Lower leg skin (tissue), 4 donors: ENCODE data around the gene CD300LB. TPM values are rescaled to one million over a fixed set of nuclear protein-coding genes. Genes with fewer than 3 reads are reported as not detected.

Experiments
- DNase-seq, 2 donors: peaks; one replicate each; pipeline ENCODE4 v3.0.0-alpha.2; 2019; ENCODE audit warnings: low spot score in 2 of 2
- H3K4me3 ChIP-seq: fragments of 200-600 bp; sonication (generic); 2 replicates; pipeline ENCODE4 v1.5.1; 2017; ENCODE audit warnings: mild to moderate bottlenecking, low read depth; ENCODE audit not compliant: poor library complexity, severe bottlenecking
- POLR2A ChIP-seq, 2 donors: fragments of 450-650 bp; IDR thresholded peaks; one replicate each; pipeline ENCODE4 v1.6.1; 2016 to 2017; ENCODE audit warnings: antibody characterized with exemption in 2 of 2, mild to moderate bottlenecking in 1 of 2, moderate library complexity in 1 of 2
- WGBS, 2 donors: methylation state at CpG; one replicate each; pipeline ENCODE4 v1.1.5; 2018; 5-methylcytosine and 5-hydroxymethylcytosine counted together
- intact Hi-C: fragments of 100-400 bp; cut with DNase I; formaldehyde crosslinking; loops from one replicate; pipeline ENCODE4 v1.15.0; 2023; ENCODE audit warnings: low total_unique reads
- total RNA-seq, 4 donors: library from RNA; depleted of rRNA; stranded (reverse); fragments of >200 nt; gene quantifications; one replicate each; pipeline ENCODE4 v1.1.0, GENCODE V29; 2016
- TF ChIP-seq, protein P1 (sequence below), 3 donors: fragments of 450-650 bp; IDR thresholded peaks; one replicate each; pipeline ENCODE4 v1.5.1; 2016; ENCODE audit warnings: antibody characterized with exemption in 3 of 3, mild to moderate bottlenecking in 3 of 3, moderate library complexity in 2 of 3

Gene CD300LB
- total RNA-seq, 4 donors from 2014 or later: 0.12 to 1.3 (median 0.55) TPM; not detected in 1

DNA sequence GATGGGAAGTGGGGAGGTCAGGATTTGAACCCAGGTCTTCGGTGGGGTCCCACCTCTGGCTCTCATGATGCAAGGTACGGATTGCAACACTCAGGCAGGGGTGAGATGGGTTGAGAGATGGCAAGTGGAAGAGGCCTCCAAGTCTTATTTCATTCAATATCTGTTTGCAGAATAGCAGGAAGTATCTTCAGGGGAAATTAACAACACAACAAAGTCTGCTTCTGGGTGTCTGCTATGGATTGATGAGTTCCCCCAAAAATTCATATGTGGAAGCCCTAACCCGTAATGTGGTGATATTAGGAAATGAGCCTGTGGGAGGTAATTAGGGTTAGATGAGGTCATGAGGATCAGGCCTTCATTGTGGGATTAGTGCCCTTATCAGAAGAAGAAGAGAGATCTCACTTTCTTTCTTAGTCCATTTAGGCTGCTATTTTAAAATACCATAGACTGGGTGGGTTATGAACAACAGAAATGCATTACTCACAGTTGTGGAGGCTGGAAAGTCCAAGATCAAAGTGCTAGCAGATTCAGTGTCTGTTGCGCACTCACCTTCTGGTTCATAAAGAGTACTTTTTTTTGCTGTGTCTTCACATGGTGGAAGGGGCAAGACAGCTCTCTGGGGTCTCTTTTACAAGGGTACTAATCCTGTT is 40.5 kb upstream of the CD300LB start:
- WGBS, 2 donors: 84 to 90% methylated on average over 4 of the region's 4 CpGs
- intact Hi-C loops: no loop called here
- no peak for TF ChIP-seq POLR2A (IDR thresholded peaks at IDR 0.05)
- TF ChIP-seq, protein P1, sequence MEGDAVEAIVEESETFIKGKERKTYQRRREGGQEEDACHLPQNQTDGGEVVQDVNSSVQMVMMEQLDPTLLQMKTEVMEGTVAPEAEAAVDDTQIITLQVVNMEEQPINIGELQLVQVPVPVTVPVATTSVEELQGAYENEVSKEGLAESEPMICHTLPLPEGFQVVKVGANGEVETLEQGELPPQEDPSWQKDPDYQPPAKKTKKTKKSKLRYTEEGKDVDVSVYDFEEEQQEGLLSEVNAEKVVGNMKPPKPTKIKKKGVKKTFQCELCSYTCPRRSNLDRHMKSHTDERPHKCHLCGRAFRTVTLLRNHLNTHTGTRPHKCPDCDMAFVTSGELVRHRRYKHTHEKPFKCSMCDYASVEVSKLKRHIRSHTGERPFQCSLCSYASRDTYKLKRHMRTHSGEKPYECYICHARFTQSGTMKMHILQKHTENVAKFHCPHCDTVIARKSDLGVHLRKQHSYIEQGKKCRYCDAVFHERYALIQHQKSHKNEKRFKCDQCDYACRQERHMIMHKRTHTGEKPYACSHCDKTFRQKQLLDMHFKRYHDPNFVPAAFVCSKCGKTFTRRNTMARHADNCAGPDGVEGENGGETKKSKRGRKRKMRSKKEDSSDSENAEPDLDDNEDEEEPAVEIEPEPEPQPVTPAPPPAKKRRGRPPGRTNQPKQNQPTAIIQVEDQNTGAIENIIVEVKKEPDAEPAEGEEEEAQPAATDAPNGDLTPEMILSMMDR (IDR thresholded peaks at IDR 0.05): no peak

DNA sequence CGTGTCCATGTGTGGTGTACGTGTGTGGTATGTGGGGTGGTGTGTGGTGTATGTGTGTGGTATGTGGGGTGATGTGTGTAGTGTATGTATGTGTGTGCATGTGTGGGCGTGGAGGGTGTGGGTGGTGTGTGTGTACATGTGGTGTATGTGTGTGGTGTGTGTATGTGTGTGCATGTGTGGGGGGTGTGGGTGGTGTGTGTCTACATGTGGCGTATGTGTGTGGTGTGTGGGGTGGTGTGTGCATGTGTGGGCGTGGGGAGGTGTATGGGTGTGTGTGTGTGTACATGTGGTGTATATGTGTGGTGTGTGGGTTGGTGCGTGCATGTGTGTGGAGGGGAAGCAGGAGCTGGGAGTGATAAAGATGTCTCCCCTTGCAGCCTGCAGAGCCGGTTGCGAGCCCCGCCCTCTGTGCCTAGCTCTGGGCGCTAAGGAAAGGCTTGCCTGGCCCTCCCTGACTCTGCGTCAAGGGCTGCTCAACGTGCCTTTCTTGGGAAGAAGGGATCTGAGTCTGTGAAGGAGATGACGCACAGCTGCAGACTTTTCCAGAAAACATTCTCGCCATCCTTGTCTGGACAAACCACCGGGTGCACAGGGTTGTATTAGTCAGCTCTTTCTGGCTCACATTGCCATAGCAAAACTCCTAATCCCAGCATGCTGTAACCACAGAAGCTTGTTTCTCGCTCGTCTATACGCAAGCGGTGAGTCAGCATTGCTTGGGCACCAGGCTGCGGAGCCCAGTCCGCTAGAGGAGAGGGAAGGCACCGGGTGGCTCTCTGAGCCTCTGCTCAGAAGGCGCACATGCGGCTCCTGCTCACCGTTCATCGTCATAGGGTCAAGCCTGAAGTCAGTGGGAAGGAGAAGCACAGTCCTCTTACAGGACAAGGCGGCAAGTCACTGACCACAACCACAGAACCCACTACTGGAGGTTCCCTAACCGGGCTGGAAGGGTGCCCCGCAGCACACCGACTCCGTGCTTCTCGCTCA is 38.0 kb upstream of the CD300LB start:
- 39 to 56% methylated on average over 28 to 32 of the region's 32 CpGs for WGBS, 2 donors
- no peak overlapping the region for H3K4me3 ChIP-seq
- DNase-seq: peak in 1 of 2 donors; percentile 61
- intact Hi-C loops: no loop called here
- TF ChIP-seq, protein P1 (IDR thresholded peaks at IDR 0.05): peak in 1 of 3 donors; percentile 6
- no peak for TF ChIP-seq POLR2A (IDR thresholded peaks at IDR 0.05)

More for the DNA sequence above, 40.5 kb upstream of the CD300LB start:
- H3K4me3 ChIP-seq: no peak overlapping the region
- no peak for DNase-seq

DNA sequence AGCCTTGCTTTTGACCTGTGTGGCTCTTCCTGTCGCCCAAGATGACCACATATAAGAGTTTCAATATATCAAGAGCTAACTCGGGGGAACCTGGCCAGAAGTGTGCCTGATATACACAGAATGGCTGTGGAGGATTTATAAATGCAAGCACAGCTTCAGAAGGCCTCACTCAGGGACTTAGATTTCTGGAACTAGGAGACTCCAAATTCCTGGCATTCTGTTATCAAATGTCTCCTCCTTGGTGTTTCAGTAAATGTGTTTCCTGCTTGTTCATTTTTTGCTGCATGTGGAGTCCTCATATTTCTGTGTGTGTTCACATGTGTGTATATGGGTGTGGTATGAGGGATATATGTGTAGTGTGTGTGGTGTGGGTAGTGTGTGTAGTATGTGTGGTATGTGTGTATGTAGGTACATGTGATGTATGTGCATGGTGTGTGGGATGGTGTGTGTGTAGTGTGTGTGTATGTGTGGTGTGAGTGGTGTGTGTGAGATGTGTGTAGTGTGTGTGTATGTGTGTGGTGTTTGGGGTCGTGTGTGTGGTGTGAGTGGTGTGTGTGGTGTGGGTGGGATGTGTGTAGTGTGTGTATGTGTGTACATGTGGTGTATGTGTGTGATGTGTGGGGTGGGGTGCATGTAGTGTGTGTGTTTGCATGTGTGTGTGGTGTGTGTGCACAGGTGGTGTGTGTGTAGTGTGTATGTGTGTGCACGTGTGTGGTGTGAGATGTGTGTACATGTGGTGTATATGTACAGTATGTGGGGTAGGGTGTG is 37.0 kb upstream of the CD300LB start:
- no peak overlapping the region for H3K4me3 ChIP-seq
- 80 to 81% methylated on average over 4 of the region's 4 CpGs for WGBS, 2 donors
- TF ChIP-seq POLR2A (IDR thresholded peaks at IDR 0.05): no peak
- TF ChIP-seq, protein P1 (IDR thresholded peaks at IDR 0.05): no peak
- intact Hi-C loops: no loop called here
- DNase-seq: no peak

DNA sequence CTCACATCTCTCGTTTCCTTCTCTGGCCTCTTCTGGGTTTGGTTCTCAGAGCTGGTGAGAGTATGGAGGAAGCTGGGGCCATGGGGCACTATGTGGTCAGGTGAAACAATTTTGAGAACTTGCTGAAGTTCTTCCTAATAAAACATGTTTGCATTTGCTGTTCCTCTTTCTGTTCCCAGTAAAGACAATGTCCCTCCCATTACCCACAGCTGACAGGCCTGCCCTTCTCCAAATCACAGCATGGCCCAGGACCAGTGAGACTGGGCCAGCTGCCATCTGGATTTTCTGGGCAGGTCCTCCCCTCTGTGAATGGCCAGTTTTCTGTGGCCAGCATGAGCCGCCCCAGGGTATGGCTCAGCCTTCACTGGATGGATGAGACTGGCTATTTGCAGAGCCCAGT is 36.1 kb upstream of the CD300LB start, which contains the start of gene CD300H:
TSS of gene CD300H (minus strand) at position 113 of the 400 bp plus-strand sequence.
- TF ChIP-seq, protein P1 (IDR thresholded peaks at IDR 0.05): no peak
- no peak for TF ChIP-seq POLR2A (IDR thresholded peaks at IDR 0.05)

DNA sequence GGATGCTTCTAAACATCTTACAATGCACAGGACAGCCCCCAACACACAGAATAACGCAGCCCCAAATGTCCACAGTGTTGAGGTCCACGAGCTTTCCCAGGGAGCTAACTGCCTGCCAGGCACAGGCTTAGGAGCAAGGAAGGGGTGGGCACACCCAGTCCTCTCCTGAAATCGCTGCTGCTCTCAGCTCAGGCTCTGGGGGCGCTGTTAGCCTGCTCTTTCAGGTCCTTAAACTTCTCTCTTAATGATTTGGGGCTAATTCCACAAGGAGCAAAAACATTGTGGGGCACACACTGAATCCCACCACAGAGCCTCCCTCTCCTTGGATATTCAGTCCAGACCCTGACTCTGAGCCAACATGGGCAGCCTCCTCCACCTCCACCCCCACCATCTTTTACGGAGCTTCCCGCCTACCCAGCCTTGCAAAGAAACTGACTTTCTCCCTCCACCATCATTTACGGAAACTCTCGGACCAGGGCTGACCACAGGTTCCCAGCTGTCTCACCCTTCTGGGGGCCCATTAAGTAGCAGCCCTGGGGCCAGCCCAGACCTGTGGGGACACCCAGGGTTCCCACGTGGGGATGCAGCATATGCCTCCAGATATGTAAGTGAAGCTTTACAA is 35.0 kb upstream of the CD300LB start:
- 28 to 38% methylated on average over 9 of the region's 9 CpGs for WGBS, 2 donors
- intact Hi-C loops: no loop called here
- TF ChIP-seq, protein P1 (IDR thresholded peaks at IDR 0.05): no peak
- no peak for TF ChIP-seq POLR2A (IDR thresholded peaks at IDR 0.05)
- peak in 1 of 2 donors; percentile 29 for DNase-seq
- H3K4me3 ChIP-seq: no peak overlapping the region

More for the DNA sequence above, 36.1 kb upstream of the CD300LB start, which contains the start of gene CD300H:
- intact Hi-C loops: no loop called here
- 75 to 78% methylated on average over 2 of the region's 2 CpGs for WGBS, 2 donors
- no peak within 1 kb of the TSS for H3K4me3 ChIP-seq
- DNase-seq: no peak
